ENCODE measurements around the gene ABI2.

DNA sequence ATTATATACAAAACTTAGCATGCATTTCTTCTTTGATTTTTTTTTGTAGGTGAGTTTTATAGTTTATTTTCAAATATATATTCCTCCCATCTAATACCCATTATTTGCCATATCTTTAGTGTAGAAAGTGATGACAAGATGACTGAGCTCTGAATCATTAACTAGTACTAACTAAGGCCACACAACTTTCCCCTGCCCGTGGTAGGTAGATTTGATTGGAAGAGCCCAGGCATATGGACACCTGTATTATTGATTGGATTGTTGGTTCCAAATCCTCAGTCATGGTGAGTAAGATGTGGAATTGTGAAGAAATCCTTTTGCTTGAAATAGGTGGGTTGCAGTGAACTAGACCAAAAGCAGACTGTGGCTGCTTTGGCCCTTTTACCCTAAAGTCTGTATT is 54.8 kb downstream of the ABI2 start:
- TF ChIP-seq CTCF (IDR thresholded peaks at IDR 0.05) = no peak
- TF ChIP-seq EP300 (IDR thresholded peaks at IDR 0.05) = no peak
- TF ChIP-seq POLR2AphosphoS5 (IDR thresholded peaks at IDR 0.05) = no peak
- TF ChIP-seq POLR2A (IDR thresholded peaks at IDR 0.05) = no peak
